ENCODE results near the gene TCEA2.
A peak's percentile ranks its signal among the peaks of the same experiment; 100 is the strongest.

TCEA2 gene

GRCh38 chr20:64100566-64100888 lies 37.5 kb downstream of the TCEA2 start:
- TF ChIP-seq, protein P1, sequence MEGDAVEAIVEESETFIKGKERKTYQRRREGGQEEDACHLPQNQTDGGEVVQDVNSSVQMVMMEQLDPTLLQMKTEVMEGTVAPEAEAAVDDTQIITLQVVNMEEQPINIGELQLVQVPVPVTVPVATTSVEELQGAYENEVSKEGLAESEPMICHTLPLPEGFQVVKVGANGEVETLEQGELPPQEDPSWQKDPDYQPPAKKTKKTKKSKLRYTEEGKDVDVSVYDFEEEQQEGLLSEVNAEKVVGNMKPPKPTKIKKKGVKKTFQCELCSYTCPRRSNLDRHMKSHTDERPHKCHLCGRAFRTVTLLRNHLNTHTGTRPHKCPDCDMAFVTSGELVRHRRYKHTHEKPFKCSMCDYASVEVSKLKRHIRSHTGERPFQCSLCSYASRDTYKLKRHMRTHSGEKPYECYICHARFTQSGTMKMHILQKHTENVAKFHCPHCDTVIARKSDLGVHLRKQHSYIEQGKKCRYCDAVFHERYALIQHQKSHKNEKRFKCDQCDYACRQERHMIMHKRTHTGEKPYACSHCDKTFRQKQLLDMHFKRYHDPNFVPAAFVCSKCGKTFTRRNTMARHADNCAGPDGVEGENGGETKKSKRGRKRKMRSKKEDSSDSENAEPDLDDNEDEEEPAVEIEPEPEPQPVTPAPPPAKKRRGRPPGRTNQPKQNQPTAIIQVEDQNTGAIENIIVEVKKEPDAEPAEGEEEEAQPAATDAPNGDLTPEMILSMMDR (IDR thresholded peaks at IDR 0.05; ENCODE audit: low read depth, low read length) = no peak
- Histone ChIP-seq H3K27ac (no peak overlapping the region), H3K9me3 (ENCODE audit: severe bottlenecking) (no peaks in the 10 kb centered on the region), H3K4me3 (ENCODE audit: low read depth, low read length) (no peak overlapping the region), H3K36me3 (no peaks in the 10 kb centered on the region), H3K27me3 (ENCODE audit: insufficient read depth, low read depth, severe bottlenecking) (no peaks in the 10 kb centered on the region)
- DNase-seq = no peak

DNA sequence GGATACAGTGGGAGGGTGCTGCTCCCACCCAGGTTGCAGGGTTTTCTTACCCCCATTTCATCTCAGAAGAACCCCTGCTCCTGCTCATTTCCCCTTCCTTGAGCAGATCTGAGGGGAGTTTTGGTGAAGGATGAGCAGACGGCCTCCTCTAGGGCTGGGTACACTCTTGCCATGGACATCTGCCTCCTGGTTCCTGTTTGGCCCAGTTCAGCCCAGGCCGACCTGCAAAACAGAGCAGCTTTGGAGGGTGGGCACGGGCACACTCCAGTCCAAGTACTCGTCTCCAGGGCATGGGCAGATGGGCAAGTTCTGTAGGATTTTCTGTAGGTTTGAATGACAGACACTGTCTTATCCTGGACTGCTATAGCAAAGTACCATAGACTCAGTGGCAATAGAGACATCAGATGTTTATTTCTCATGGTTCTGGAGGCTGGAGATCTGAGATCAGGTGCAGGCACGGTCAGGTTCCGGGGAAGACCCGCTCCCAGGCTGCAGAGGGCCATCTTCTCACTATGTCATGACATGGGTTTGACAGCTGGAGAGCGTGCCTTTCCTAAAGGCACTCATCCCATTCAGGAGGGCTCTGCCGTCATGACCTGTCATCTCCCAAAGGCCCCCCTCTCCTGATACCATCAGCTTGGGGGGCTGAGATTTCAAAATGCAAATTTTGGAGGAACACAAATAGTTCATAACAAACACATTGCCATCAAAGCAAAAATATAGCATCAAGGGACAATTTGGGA lies 38.1 kb downstream of the TCEA2 start:
- H3K9me3 ChIP-seq (ENCODE audit: severe bottlenecking) = no peaks in the 10 kb centered on the region
- H3K27me3 ChIP-seq (ENCODE audit: insufficient read depth, low read depth, severe bottlenecking) = no peaks in the 10 kb centered on the region
- no peak overlapping the region for H3K4me3 ChIP-seq (ENCODE audit: low read depth, low read length)
- no peaks in the 10 kb centered on the region for H3K36me3 ChIP-seq
- TF ChIP-seq, protein P1 (IDR thresholded peaks at IDR 0.05; ENCODE audit: low read depth, low read length) = no peak
- DNase-seq = no peak
- no peak overlapping the region for H3K27ac ChIP-seq

DNA sequence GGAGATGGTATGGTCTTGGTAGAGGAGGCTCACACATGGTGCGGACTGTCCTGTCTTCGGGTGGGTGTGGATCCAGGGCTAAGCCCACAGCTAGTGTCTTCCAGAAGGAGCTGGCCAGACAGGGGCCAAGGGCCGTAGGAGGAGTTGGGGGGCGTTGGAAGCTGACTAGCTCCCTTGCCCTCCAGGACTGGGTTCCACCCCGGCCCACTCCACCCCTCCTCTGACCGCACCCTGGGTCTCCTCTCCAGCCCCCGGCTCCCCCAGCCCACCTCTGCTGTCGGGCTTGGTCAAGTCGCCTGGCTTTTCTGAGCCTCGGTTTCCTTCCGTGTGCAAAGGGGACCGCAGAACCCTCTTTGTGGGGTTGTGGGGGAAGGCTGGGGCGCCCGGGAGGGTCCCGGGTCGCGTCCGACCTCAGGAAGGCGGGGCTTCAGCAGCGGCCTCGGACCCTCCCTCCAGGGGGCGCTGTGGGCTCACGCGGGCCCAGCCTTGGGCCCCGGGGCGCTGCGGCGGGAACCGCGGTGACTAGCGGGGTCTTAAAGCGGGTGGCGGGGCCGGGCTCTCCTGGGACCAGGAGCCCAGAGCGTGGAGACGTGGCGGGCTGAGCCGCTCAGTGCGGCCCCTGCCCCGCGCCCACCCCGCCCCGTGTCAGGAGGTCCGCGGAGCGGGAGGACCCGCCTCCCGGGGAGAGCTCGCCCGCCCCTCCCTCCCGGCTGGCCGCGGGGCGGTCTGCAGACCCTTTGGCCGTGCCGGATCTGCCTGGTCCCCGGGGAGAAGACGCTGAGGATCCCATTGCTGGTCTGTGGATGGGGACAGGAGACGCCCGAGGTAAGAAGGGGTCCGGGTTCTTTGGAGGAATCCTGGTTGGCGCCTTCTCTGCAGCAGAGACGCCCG lies 39.0 kb downstream of the TCEA2 start:
- H3K27ac ChIP-seq = peak overlapping the region; percentile 56
- no peaks in the 10 kb centered on the region for H3K9me3 ChIP-seq (ENCODE audit: severe bottlenecking)
- no peaks in the 10 kb centered on the region for H3K27me3 ChIP-seq (ENCODE audit: insufficient read depth, low read depth, severe bottlenecking)
- no peaks in the 10 kb centered on the region for H3K36me3 ChIP-seq
- peak; percentile 53 for DNase-seq
- TF ChIP-seq, protein P1 (IDR thresholded peaks at IDR 0.05; ENCODE audit: low read depth, low read length) = peak; percentile 75
- peak overlapping the region; percentile 56 for H3K4me3 ChIP-seq (ENCODE audit: low read depth, low read length)

DNA sequence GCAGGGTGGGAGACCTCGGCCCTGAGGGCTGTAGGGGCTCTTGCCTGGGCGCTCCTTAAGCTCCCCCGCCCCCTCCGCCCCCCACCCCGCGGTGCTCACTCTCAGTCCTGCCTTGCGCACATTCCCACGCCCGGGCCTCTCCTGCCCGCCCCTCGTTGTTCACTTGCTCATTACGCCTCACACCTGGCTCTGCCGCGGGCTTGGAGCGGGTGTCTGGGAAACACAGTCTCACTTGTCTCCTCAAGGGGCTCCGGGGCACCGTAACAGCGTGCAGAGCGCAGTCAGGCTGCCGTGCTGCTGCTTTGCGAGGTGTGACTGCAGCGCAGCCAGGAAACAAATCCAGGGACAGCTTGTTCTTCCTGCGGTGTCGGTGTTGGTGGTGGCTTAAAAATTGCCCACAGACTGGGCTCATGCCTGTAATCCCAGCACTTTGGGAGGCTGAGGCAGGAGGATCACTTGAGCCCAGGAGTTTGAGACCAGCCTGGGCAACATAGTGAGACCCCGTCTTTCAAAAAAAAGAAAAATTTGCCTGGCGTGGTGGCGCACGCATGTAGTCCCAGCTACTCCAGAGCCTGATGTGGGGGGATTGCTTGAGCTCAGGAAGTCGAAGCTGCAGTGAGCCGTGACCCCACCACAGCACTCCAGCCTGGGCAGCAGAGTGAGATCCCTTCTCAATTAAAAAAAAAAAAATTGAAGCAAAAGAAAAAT lies 39.8 kb downstream of the TCEA2 start:
- DNase-seq = peak; percentile 60
- Histone ChIP-seq H3K27ac (no peak overlapping the region; the same call in 1 of the 2 replicates), H3K4me3 (ENCODE audit: low read depth, low read length) (peak overlapping the region; percentile 56), H3K9me3 (ENCODE audit: severe bottlenecking) (no peaks in the 10 kb centered on the region), H3K27me3 (ENCODE audit: insufficient read depth, low read depth, severe bottlenecking) (no peaks in the 10 kb centered on the region), H3K36me3 (no peaks in the 10 kb centered on the region)
- TF ChIP-seq, protein P1 (IDR thresholded peaks at IDR 0.05; ENCODE audit: low read depth, low read length) = no peak

GRCh38 chr20:64103871-64104666 lies 41.1 kb downstream of the TCEA2 start:
- no peak overlapping the region for H3K27ac ChIP-seq
- no peak for DNase-seq
- TF ChIP-seq, protein P1 (IDR thresholded peaks at IDR 0.05; ENCODE audit: low read depth, low read length) = no peak
- H3K27me3 ChIP-seq (ENCODE audit: insufficient read depth, low read depth, severe bottlenecking) = no peaks in the 10 kb centered on the region
- no peaks in the 10 kb centered on the region for H3K9me3 ChIP-seq (ENCODE audit: severe bottlenecking)
- no peaks in the 10 kb centered on the region for H3K36me3 ChIP-seq
- no peak overlapping the region for H3K4me3 ChIP-seq (ENCODE audit: low read depth, low read length)

Data from WERI-Rb-1 (cell line).